Choroid plexus epithelial cell (primary cell): Measurements from ENCODE around the gene NPEPL1.

Experiments used
- DNase-seq: peaks from one replicate; pipeline ENCODE4 v3.0.0-alpha.2; 2010; ENCODE audit warnings: low read depth
- H3K4me3 ChIP-seq: 2 replicates; pipeline ENCODE4 v1.5.1; 2011; ENCODE audit warnings: low read depth, mild to moderate bottlenecking, control low read depth, low read length, moderate library complexity
- TF ChIP-seq, protein P1 (sequence below): conservative IDR thresholded peaks from 2 replicates; pipeline ENCODE4 v1.5.1; 2011; ENCODE audit warnings: low read depth, mild to moderate bottlenecking, control low read depth, inconsistent platforms, low read length, moderate library complexity

Gene NPEPL1

DNA sequence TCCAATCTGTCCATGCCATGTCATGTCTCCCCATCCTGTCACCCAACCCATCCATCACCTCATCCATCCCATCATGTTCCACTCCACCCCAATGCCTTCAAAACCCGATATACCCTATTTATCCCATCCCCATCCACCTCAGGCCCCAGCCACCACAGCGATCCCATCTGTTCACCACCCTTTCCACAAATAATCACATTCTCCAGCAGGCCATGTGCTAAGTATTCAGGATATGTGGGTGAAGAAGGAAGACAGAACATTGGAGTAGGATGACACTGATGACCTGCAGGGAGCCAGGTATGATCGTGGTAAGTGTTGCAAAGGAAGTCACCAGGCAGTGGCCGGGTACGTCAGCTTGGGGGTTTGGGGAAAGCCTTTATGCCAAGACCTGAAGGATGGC, 48.8 kb downstream of the NPEPL1 start:
- no peak overlapping the region for H3K4me3 ChIP-seq
- DNase-seq = no peak
- TF ChIP-seq, protein P1, sequence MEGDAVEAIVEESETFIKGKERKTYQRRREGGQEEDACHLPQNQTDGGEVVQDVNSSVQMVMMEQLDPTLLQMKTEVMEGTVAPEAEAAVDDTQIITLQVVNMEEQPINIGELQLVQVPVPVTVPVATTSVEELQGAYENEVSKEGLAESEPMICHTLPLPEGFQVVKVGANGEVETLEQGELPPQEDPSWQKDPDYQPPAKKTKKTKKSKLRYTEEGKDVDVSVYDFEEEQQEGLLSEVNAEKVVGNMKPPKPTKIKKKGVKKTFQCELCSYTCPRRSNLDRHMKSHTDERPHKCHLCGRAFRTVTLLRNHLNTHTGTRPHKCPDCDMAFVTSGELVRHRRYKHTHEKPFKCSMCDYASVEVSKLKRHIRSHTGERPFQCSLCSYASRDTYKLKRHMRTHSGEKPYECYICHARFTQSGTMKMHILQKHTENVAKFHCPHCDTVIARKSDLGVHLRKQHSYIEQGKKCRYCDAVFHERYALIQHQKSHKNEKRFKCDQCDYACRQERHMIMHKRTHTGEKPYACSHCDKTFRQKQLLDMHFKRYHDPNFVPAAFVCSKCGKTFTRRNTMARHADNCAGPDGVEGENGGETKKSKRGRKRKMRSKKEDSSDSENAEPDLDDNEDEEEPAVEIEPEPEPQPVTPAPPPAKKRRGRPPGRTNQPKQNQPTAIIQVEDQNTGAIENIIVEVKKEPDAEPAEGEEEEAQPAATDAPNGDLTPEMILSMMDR = no peak

DNA sequence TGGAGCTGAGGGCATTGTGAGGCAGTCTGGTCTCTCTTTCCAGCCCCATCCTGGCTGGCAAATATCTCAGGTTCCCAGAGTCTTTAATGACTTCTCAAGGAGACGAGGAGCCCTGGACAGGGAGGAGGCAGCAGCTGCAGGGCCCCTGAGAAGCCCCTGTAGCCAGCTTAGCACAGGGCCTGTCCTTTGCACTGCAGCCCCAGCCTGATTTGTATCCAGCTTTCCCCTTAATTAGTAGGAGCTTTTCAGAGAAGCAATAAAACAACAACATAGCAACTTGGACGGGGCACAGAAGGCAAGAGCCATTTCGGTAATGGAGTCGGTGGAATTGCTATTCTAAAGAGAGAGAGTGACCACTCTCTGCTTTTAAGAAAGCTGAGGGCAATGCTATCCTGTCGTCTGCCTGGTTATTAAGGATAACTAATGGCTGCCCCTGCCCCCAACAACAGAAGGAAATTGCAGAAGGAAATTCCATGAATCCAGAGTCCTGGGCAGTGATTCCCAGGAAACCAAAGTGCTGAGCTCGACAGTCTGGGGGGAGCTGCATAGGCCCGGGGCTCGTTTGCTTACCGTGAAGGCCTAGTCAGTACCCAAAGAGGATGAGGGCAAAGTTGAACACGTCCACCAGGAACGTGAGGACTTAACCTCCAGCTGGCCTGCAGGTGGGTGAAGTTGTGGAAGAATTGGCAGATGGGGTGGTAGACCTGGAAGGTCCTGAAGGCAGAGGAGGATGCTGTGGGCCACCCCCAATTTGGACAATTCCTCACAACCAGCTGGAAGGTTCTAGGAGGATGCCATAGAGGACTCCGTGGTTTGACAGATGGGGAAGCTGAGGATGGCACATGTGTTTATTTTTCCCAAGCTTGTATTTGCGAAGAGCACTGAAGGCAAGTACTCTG, 50.3 kb downstream of the NPEPL1 start:
- no peak overlapping the region for H3K4me3 ChIP-seq
- no peak for DNase-seq
- TF ChIP-seq, protein P1 = no peak

DNA sequence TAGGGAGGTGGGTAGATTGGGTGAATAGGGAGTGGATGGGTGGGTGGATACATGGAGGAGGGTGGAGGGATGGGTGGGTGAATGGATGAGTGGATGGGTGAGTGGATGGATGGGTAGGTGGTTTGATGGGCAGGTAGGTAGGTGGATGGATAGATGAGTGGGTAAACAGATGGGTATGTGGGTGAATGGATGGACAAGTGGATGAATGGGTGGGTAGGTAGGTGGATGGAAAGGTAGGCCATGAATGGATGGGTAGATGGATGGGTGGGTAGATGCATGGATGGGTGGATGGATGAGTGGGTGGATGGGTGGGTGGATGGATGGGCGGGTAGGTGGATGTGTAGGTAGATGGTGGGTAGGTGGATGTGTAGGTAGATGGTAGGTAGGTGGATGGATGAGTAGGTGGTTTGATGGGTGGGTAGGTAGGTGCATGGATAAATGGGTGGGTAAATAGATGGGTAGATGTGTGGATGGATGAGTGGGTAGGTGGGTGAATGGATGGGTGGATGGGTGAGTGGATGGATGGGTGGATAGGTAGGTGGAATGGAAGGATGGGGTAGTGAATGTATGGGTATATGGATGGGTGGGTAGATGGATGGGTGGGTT, 51.4 kb downstream of the NPEPL1 start:
- TF ChIP-seq, protein P1 = no peak
- H3K4me3 ChIP-seq = no peak overlapping the region
- no peak for DNase-seq

GRCh38 chr20:58744836-58745235, 52.2 kb downstream of the NPEPL1 start:
- no peak for DNase-seq
- no peak overlapping the region for H3K4me3 ChIP-seq
- TF ChIP-seq, protein P1 = no peak

DNA sequence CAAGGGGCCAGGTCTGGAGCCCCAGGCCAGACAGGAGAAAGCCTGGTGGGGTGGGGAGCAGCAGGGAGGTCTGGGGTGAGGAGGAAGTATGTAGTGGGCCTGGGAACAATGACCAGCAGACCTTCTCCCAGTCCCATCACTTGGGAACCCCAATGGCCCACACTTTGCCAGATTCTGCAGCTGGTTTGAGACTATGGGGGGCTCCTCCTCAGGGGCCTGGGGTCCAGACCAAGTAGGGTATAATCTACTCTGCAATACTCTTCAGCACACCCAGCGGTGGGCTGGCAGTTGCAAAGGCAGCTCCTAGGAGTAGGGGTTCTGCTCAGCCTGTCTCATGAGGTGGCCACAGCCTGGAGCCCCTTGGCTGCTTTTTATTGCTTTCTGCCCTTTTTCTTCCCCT, 52.8 kb downstream of the NPEPL1 start:
- H3K4me3 ChIP-seq = no peak overlapping the region
- no peak for DNase-seq
- TF ChIP-seq, protein P1 = no peak

GRCh38 chr20:58746620-58747019, 54.0 kb downstream of the NPEPL1 start:
- no peak overlapping the region for H3K4me3 ChIP-seq
- DNase-seq = no peak

More at GRCh38 chr20:58746620-58747019, 54.0 kb downstream of the NPEPL1 start:
- TF ChIP-seq, protein P1 = no peak
